Activated CD4-positive, alpha-beta T cell treated with anti-CD3 and anti-CD28 coated beads for 48 hours (primary cell): ENCODE results near the gene LRIT1.

Source experiments
- DNase-seq: peaks from one replicate; pipeline ENCODE4 v3.0.0-alpha.2; 2020

The LRIT1 gene

GRCh38 chr10:84185526-84186175 is 55.7 kb downstream of the LRIT1 start:
- DNase-seq: no peak

GRCh38 chr10:84184517-84184916 is 56.8 kb downstream of the LRIT1 start:
- DNase-seq: no peak

GRCh38 chr10:84181631-84182030 is 59.7 kb downstream of the LRIT1 start:
- DNase-seq: no peak
